GM18505 (cell line): ENCODE results near the gene SERPINA1.
A peak's percentile ranks its signal among the peaks of the same experiment; 100 is the strongest.
"Not testable (repeated sequence)": the region's sequence is repeated elsewhere in the genome, so short reads cannot be mapped to it uniquely, and the experiment has no call there.

Experiments
- ATAC-seq: cut with Tn5 transposase; IDR thresholded peaks from one replicate; pipeline ENCODE4 v1.9.1; 2021; ENCODE audit not compliant: unreplicated experiment
- POLR2A ChIP-seq: IDR thresholded peaks from 4 replicates; pipeline ENCODE4 v1.6.1; 2011; ENCODE audit warnings: borderline replicate concordance; ENCODE audit not compliant: insufficient read depth, insufficient read length; ENCODE audit errors: extremely low read depth

SERPINA1 gene

DNA sequence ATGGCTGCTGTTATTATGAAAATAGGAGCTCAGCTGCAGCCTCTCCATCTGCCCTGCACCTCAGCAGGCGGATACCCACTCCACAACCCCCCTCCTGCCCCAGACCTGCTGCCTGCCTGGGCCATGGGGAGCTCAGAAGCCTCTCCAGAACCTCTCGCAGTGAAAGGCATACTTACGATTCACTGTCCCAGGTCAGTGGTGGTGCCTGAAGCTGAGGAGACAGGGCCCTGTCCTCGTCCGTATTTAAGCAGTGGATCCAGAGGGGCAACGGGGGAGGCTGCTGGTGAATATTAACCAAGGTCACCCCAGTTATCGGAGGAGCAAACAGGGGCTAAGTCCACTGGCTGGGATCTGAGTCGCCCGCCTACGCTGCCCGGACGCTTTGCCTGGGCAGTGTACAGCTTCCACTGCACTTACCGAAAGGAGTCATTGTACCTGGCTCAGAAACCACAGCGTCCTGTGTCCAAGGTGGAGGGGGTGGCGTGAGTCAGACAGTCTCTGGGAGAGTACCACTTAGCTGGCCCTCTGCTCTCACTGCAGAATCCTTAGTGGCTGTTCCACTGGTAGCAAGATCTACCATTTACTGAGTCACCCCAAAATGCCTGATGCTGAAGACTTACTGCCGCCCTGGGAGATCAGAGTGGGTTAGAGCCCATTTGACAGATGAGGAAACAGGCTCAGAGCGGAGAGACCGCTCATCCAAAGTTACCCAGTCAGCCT, at the start of gene SERPINA1:
TSS of gene SERPINA1 (minus strand) at position 219 of the 720 bp plus-strand sequence. CDS start 5,365 bp downstream, outside the sequence.
- ATAC-seq = no peak

DNA sequence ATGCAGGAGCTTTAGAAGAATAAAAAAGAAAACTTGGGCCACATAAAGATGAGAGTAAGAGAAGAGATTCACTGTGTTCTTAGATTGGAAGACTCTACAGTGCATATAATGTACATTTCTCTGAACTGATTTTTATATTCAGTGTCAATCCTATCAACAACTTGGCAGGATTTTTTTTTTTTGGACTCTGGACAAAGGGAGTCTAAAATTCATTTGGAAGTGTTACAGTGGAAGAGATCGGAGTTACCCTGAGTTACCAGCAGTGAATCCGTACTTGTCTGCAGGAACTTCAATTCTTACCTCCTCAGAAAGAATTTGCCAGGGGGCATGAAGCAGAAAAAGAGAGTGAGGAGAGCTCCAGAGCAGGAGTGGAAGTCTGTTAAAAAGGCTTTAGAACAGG, 40.2 kb upstream of the SERPINA1 start:
- no peak for ATAC-seq
- no peak for TF ChIP-seq POLR2A

More for the DNA sequence above, at the start of gene SERPINA1:
- TF ChIP-seq POLR2A = no peak

DNA sequence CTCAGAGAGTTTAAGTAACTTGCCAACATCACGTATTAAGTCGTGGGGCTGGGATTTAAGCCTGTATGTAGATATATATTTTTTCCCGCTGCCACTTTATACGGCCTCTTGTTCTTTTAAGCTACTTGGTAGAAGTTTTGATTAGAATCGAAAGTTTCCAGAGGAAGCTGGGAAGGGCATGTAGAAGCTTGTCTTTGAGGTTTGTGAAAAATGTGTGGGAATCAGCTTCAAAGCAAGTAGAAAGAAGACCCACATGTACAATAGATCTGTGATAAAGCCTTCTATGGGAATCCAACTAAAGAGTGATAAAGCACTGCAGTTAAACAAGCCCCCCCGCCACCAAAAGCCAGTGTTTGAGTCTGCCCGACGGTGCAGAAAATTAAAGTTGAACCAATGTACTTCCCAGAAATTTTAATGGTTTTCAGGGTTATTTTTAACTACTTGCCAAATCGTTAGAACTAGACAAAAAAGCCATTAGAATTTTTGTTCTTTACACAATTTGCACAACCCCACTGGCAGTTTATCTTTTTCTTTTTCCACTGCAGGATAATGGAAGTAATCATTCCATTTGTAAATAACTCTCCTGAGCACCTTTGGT, 38.7 kb upstream of the SERPINA1 start:
- no peak for ATAC-seq
- TF ChIP-seq POLR2A = no peak

DNA sequence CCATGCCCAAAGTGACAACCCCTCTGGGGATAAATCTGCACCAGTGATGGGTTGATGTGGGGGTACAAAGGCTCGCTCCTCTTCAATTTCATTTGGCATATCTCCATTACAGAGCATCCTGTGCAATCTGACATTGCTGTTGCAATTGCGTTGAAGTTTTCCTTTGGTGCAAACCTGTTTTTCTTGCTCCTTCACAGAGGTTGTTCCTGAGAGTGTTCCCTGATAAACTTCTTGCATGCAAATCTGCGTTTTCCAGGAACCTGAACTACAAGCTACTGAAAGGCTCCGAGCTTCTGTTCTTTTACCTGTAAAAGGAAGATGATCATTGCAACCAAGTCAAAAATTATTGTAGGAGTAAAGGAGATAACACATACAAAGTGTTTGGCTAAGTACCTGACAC, 38.1 kb upstream of the SERPINA1 start:
- no peak for ATAC-seq
- TF ChIP-seq POLR2A = no peak

DNA sequence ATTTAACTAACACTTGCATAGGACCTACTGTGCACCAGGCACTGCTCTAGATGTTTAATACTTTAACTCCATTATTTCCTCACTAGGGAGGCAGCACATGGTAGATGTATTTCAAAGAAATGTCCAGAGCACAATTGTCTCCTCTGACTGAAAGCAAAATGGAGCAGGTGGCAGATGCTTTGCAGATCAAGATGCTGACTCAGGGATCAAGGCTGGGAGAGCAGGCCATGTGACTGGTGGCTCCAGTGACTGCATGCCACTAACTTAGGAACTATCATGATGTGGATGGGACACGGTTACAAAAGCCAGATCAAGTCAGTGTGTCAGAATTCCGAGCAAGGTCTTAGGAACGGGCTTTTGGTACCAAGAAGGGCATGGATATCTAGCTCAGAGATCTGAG, 36.0 kb upstream of the SERPINA1 start:
- no peak for ATAC-seq
- TF ChIP-seq POLR2A = no peak

DNA sequence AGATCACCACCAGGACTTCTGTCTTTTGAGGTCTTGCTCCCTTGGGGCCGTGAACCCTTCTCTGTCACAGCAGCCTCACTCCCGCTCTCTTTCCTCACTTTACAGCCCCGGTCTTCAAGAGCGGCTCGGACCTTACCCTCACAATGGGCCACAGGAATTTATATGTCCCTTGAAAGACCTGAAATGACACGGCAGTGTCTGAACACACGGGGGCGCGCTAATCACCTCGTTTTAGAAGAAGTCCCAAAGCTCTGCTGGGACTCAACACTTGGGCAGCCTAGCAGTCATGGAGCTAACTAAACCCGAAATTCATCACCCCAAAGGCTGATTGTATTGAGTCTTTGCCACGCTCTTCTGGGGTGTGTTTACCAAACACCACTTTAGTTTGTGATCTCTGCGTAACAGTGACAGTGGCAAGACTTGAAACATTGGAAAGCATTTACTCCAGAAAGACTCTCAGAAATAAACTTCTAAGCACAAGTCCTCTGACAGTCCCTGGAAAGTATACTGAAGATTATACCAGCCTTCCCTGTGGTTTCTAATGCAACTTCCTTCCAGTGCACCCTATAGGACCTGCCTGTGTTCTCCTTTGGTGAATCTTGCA, 35.2 kb upstream of the SERPINA1 start:
- no peak for TF ChIP-seq POLR2A
- ATAC-seq = peak; percentile 59

DNA sequence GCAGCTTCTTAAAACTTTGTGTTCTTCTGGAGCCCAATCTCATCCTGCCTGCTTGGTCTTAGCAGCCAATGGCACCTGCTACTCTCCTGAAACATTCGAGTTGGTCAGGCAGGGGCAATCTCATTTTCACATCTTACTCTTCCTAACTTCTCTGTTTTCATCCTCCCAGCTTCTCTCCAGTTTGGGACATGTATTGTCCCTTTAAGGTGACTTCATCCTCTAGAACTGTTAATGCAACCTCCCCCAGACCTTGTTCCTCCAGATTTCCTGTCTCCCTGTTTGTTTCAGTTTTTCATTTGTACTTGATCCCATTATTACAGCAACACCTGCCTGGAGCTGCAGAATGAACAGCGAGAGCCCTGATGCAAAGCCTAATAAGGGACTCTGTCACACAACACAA, 32.9 kb upstream of the SERPINA1 start:
- no peak for TF ChIP-seq POLR2A
- no peak for ATAC-seq

DNA sequence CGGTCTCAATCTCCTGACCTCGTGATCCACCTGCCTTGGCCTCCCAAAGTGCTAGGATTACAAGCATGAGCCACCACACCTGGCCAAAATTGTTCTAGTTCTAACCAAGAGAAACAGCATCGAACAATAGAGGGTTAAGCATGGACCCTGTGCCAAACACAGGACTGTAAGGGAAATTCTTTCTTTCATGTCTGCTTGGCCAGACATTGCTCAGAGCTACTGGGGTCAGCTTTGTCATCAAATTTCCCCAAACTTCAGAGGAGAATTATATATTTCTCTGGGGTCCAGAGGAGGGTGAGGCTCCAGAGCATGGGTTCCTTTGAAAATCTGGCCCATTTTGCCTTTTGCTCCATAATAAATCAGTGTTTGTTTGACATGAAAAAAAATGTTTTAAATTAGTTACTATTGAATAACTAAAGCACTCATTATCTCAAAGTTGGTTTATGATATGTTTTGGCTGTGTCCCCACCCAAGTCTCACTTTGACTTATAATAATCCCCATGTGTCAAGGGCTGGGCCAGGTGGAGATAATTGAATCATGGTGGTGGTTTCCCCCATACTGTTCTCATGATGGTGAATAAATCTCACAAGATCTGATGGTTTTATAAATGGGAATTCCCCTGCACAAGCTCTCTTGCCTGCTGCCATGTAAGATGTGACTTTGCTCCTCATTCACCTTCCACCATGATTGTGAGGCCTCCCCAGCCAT, 29.2 kb upstream of the SERPINA1 start:
- not testable (repeated sequence) for ATAC-seq

DNA sequence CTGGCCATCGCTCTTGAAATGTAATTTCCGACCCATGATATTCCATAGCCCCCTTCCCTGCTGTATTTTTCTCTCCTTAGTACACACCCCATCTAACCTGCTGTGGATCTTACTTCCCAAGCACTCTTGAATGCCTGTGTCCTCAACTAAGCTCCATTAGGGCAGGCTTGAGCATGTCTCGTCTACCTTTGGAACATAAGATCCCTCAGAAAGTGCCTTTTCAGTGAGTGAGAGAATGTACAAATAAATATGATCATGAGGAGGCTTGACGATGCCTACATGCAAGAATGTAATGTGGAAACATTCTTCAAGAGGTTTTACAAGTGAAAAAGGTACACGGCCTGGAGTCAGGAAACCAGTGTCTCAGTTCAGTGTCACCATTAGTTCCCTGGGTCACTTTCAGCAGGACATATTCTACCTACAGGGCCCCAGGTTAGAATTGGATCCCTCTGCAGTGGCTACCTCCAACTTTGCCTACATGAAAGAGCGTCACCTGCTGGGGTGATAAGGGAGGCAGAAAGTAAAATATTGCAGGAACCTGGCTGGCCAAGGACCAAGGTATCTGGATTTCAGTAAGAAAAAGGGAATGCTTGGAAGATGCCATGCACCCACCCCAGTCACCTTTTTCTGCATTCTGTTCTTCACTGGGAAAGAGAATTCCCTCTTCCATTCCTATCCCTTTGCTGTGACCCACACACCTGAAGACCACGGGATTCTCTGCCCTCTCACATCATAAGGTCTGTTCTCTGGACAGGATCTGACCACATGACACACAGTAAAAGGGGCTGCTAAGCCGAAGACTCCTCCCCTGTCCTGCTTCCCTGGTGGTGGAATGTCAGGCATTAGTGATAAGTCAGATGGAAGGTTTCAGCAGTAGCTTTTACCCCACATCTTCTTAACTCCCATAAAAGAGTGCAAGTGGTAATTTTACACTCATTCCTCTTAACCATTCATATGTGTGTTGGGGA, 24.6 kb upstream of the SERPINA1 start:
- ATAC-seq = no peak
- TF ChIP-seq POLR2A = no peak

DNA sequence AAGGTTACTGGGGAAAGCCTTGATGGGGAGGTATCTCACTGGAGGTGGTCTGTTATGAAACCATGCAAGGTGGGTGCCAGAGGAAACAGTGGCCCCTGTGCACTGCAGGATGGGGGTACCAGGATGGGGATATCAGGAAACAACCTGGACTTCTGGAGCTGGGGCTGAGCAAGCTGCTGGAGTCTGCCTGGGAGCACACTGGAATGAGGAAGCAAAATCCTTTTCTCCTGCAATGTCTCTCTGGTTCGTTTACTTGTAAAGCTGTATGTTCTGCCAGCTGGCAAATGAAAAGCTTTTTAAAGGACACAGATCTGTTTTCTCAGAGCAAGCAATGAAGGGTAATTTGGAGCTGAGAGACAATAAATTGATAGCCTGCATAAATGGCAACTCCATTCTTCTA, 23.2 kb upstream of the SERPINA1 start:
- ATAC-seq = no peak
- TF ChIP-seq POLR2A = no peak

DNA sequence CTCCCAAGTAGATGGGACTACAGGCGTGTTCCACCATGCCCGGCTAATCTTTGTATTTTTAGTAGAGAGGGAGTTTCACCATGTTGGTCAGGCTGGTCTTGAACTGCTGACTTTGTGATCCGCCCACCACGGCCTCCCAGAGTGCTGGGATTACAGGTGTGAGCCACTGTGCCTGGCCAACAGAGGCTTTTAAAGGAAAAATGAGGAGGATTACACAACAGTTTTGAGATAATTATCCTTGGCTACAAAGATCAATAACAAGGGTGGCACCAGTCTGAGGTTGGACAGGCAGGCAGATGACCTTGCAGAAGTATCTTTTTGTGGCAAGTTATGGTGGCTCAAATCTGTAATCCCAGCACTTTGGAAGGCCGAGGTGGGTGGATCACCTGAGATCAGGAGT, 21.0 kb upstream of the SERPINA1 start:
- not testable (repeated sequence) for ATAC-seq

DNA sequence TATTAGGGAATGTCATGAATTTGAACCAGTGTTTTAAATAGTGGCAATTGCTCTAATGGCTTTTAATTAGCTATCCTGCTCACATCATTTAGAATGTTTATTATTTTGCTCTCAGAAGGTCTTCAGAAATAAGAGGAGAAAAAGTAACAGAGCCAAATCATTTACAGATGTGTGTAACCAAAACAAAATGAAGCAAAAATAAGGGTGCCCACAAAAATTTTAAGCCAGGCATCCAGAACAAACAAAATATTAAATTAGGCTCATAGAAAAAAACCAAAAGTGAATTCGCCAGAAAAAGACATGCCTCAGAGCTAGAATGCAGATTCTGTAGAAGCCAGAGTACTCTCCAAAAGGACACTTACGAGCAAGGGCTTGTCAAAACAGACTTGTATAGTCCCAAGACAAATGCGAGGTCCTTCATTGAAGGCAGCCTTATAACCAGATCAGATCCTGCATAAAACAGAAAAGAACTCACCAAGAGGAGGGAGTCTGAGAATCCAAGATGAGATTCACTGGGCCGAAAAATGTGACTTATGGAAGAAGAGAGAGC, 20.2 kb upstream of the SERPINA1 start:
- TF ChIP-seq POLR2A = no peak
- ATAC-seq = no peak
